ENCODE results near the gene IFT27.

Gene IFT27

DNA sequence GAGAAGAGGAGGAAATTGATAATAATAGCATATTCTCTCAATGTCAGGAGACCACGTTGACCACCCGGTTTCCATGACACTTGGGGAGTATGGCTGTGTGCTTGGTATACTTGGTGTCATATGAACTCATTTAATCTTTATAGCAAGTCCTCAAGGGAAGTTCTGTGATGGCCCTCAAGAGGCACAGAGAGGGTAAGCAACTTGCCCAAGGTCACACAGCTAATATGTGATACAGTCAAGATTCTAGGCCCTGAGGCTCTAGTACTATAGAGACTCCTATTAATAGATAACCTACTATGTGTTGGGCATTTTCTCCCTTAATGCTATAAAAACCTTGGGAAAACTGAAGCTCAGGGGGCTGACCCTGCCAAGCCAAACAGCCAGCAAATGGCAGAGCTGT, 61.8 kb downstream of the IFT27 start:
- DNase-seq: no peak

DNA sequence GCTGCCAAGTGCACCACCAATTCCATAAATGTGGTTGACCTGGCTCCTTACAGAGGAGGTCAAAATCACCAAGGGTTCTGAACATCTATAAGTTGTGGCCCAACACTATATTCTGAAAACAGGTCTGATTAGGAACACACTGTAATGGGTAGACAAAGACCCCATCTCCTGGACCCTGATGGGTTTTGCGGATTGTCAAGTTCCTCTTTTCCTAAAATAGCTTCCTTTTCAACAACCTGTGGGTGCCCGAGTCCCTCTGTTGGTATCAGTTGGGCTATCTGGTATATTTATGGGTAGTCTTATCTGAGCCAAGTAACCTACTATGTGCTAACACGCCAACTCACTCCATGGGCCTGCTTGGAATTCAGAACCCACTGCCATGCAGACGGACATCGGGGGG, 62.5 kb downstream of the IFT27 start:
- DNase-seq: no peak
